GM18951 (cell line): Measurements from ENCODE around the gene EMID1.

Experiments
- POLR2A ChIP-seq: IDR thresholded peaks from 4 replicates; pipeline ENCODE4 v1.6.1; 2011; ENCODE audit warnings: mild to moderate bottlenecking; ENCODE audit not compliant: insufficient read length, insufficient read depth; ENCODE audit errors: extremely low read depth
- in situ Hi-C: fragments of 300-500 bp; cut with MboI; formaldehyde crosslinking; loops from one replicate; pipeline ENCODE4 v1.12.0; 2022; ENCODE audit warnings: low sequenced_read_pairs, mixed read lengths, inconsistent platforms; ENCODE audit not compliant: unreplicated experiment

Gene EMID1

DNA sequence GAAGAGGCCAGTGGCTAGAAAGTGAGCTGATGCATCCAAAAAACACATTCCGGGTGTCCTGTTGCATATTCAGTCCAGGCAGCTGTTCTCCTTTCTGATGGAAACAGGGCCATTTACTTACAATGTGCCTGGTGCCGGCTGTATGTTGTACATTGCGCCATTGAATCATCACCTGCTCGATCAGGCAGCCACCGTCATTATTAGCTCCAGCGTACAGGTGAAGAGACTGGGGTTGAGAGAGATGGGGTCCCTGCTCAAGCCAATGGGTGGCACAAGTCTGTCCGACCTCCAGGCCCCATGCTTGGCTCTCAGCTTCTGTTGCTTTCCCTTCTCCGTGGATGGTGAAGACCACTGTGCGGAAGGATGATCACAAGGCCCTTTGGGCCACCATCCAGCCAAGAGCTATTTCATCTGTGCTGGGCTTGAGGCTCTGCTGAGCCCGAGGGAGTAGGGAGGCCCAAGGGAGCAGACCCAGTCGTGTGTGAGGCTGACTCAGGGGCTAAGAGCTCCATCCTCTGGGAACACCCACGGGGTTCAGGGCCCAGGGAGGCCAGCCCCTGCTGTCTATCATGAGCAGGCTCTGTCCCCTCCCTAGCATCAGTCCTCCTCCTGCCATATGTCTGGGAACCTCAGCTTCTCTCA is 20.7 kb upstream of the EMID1 start:
- in situ Hi-C loops: no loop called here
- no peak for TF ChIP-seq POLR2A

DNA sequence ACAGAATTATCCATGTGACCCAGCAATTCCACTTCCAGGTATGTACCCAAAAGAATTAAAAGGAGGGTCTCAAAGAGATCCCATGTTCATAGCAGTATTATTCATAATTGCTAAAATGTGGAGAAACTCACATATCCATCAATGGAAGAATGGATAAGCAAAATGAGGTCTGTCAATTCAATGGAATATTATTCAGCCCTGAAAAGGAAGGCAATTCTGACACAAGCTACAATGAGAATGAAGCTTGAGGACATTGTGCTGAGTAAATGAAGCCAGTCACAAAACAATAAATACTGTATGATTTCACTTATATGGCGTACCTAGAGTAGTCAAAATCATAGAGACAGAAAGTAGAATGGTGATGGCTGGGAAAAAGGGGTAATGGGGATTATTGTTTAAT is 19.4 kb upstream of the EMID1 start:
- in situ Hi-C loops: no loop called here
- TF ChIP-seq POLR2A: no peak

DNA sequence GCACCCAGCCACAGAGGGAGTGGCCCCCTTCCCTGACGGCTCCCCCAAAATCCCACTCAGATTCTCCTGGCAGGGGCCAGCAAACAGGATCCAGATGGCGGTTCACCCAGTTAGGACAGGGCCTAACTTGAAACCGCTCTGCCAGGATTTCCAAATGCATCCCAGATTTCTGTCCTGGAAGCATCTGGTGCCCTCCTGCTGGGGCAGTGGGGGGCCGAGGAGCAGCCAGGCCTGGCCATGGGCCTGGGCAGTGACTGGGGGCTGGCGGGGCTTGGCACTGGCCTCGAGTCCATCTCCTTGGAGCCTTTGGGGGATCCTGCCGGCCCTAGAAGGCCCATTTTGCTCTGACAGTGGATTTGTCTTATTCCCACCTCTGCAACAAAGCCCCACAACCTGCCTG is 17.9 kb upstream of the EMID1 start:
- TF ChIP-seq POLR2A: no peak
- in situ Hi-C loops: no loop called here

GRCh38 chr22:29190051-29190450 is 15.6 kb upstream of the EMID1 start:
- TF ChIP-seq POLR2A: no peak
- in situ Hi-C loops: no loop called here

DNA sequence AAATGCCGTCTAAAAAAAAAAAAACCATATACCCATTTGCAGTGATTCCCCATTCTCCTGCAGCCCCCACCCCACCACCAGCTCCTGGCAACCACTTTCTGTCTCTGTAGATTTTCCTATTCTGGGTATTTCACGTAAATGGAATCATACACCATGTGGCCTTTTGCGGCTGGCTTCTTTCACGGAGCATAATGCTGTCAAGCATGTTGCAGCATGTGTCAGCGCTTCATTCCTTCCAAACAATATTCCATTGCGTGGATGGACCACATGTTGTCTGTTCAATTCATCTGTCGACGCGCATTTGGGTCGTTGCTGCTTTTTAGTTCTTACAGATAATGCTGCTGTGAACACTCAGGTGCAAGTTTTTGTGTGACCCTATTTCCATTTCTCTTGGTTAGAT is 14.8 kb upstream of the EMID1 start:
- TF ChIP-seq POLR2A: no peak
- in situ Hi-C loops: no loop called here

DNA sequence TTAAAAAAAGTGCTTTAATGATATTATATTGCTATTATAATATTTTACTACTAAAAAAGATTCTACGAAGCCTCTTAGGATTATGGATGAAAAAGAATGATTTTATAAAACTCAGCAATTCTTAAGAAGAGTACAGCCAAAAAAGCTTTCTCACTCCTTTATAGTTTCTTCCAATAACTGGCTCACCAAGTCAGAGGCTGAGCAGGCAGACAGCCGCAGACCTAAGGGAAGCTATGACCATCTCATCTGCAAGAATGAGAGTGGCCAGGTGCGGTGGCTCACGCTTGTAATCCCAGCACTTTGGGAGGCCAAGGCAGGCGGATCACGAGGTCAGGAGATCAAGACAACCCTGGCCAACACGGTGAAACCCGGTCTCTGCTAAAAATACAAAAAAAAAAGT is 12.7 kb upstream of the EMID1 start:
- no peak for TF ChIP-seq POLR2A
- in situ Hi-C loops: no loop called here

- in situ Hi-C loops: no loop called here
- TF ChIP-seq POLR2A: no peak
These were observed 11.5 kb upstream of the EMID1 start for GRCh38 chr22:29194184-29194583.

- TF ChIP-seq POLR2A: no peak
- in situ Hi-C loops: no loop called here
These were observed 10.4 kb upstream of the EMID1 start for GRCh38 chr22:29195118-29195963.

DNA sequence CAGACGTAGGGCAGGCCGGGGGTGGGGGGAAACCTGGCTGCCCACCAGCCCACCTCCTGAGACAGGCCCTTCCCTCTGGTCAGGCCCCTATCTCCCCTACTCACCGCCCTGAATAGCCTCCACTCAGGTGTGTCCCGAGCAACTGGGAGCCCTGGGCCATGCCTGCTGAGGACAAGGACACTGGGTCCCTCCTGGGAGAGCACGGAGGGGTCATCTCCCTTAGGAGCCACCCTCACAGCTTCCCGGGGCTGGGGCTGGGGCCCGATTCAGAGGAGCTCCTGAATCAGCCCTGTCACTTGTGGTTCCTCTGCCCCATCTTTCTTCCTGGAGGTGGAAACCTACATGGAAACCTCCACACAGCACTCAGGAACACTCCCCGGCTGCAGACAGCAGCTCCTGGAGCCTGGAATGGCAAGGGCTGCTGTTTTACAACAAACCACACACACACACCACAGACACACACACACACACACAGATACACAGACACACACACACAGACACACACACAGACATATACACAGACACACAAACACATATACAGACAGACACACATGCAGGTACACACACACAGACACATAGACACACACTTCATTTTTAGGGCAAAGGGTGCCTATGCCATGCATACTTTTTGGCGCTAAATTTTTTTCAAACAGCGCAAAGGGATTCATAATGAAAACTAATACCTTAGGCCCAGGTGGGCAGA is 9.6 kb upstream of the EMID1 start:
- no peak for TF ChIP-seq POLR2A
- in situ Hi-C loops: no loop called here

GRCh38 chr22:29197096-29197495 is 8.6 kb upstream of the EMID1 start:
- TF ChIP-seq POLR2A: no peak
- in situ Hi-C loops: no loop called here

DNA sequence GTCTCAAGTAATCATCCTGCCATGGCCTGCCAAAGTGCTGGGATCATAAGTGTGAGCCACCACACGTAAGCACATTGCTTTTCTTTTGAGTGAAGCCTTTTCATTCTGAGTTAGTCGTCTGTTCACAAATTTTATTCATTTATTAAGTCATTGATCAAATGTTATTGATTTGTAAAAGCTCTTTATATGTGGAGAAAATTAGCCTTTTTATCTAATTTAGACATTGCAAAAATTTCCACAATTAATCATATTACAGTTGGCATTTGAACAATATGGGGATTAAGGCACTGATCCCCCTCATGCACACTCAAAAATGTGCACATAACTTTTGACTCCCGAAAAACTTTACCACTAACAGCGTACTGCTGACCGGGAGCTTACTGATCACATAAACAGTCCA is 7.5 kb upstream of the EMID1 start:
- in situ Hi-C loops: no loop called here
- TF ChIP-seq POLR2A: no peak

DNA sequence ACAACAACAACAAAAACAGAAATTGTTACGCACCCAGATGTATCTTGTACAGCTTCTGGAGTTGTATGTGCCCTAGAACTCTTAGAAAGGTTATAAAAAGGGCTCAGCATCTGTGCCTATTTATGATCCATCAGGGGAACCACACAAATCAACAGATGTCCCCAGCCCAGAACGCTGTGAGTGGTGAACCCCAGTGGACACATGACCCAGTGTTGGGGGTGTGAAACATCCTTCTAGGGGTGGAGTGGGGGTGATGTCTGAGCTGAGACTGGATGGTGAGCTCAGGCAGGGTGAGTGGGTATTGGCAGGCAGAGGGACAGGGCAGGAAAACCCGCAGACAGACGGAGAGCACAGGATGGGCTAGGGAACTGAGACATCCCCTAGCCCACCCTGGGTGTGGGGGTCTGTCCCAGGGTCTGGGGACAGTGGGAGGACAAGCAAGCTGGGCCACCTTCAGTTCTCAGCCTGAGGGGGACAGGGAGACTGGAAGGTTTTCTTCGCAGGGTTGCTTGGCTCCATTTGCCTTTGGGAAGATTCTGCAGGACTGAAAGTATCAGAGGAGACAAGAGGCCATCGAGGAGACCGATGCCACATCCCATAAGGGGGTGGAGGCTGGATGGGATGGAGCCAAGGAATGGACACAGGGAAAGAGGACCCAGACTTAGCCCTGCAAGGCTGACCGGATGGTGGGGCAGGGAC is 5.8 kb upstream of the EMID1 start:
- no peak for TF ChIP-seq POLR2A
- in situ Hi-C loops: no loop called here

DNA sequence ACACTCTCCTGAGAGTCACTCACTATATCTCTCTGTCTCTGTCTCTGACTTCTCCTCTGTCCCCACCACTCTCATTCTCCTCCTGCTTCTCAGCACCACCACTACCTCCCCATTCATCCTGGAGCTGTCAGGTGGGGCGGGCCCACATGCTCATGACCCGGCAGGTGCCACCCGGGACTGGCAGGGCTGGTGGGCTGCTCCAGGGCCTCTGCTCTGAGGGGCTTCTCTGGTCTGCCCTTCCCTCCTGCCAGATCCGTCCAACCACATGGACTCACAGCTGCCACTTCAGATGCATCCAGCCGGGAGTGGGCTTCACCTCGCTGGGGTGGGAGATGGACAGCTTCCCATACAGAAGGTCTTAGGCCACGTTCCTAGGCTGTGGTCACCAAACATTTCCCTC is 4.8 kb upstream of the EMID1 start:
- TF ChIP-seq POLR2A: no peak
- in situ Hi-C loops: no loop called here

- TF ChIP-seq POLR2A: no peak
- in situ Hi-C loops: no loop called here
These were observed 3.9 kb upstream of the EMID1 start for GRCh38 chr22:29201782-29202181.
